ENCODE data around the gene HES2.
A peak's percentile ranks its signal among the peaks of the same experiment; 100 is the strongest.
"Not testable (repeated sequence)": the region's sequence is repeated elsewhere in the genome, so short reads cannot be mapped to it uniquely, and the experiment has no call there.

HES2 gene

GRCh38 chr1:6419804-6420453, at the start of gene HES2:
HES2 (minus strand) TSS chr1:6419919; CDS start chr1:6419820, 99 bp downstream.
- DNase-seq (ENCODE audit: low read depth) = no peak

- no peak for DNase-seq (ENCODE audit: low read depth)
These were observed 49.2 kb upstream of the HES2 start for GRCh38 chr1:6468729-6469461.

GRCh38 chr1:6467744-6468688, 48.3 kb upstream of the HES2 start:
- DNase-seq (ENCODE audit: low read depth) = no peak

- DNase-seq (ENCODE audit: low read depth) = no peak
These were observed 47.5 kb upstream of the HES2 start for GRCh38 chr1:6467224-6467623.

GRCh38 chr1:6466751-6467150, 47.0 kb upstream of the HES2 start:
- DNase-seq (ENCODE audit: low read depth) = no peak

- DNase-seq (ENCODE audit: low read depth) = peak; percentile 43
These were observed 46.3 kb upstream of the HES2 start, which contains the start of gene TNFRSF25 for GRCh38 chr1:6466023-6466422. TNFRSF25 (minus strand) TSS chr1:6466173; CDS start chr1:6466107, 66 bp downstream.

- no peak for DNase-seq (ENCODE audit: low read depth)
These were observed 45.8 kb upstream of the HES2 start for GRCh38 chr1:6465461-6466005.

- DNase-seq (ENCODE audit: low read depth) = no peak
These were observed 45.2 kb upstream of the HES2 start for GRCh38 chr1:6464915-6465314.

GRCh38 chr1:6464514-6464836, 44.8 kb upstream of the HES2 start:
- DNase-seq (ENCODE audit: low read depth) = no peak

GRCh38 chr1:6463120-6463412, 43.3 kb upstream of the HES2 start:
- DNase-seq (ENCODE audit: low read depth) = no peak

GRCh38 chr1:6462412-6463119, 42.8 kb upstream of the HES2 start:
- no peak for DNase-seq (ENCODE audit: low read depth)

- no peak for DNase-seq (ENCODE audit: low read depth)
These were observed 42.1 kb upstream of the HES2 start for GRCh38 chr1:6461538-6462411.

GRCh38 chr1:6461051-6461530, 41.4 kb upstream of the HES2 start:
- DNase-seq (ENCODE audit: low read depth) = no peak

GRCh38 chr1:6460301-6461050, 40.8 kb upstream of the HES2 start:
- peak; percentile 74 for DNase-seq (ENCODE audit: low read depth)

GRCh38 chr1:6459850-6460265, 40.1 kb upstream of the HES2 start:
- no peak for DNase-seq (ENCODE audit: low read depth)

GRCh38 chr1:6456800-6457466, 37.2 kb upstream of the HES2 start:
- no peak for DNase-seq (ENCODE audit: low read depth)

GRCh38 chr1:6455752-6456520, 36.2 kb upstream of the HES2 start:
- not testable (repeated sequence) for DNase-seq (ENCODE audit: low read depth)
